GM21390 (cell line): Measurements from ENCODE around the gene ADARB1.

Experiments
- ATAC-seq: cut with Tn5 transposase; IDR thresholded peaks from one replicate; pipeline ENCODE4 v1.9.1; 2021; ENCODE audit not compliant: unreplicated experiment

Gene ADARB1

DNA sequence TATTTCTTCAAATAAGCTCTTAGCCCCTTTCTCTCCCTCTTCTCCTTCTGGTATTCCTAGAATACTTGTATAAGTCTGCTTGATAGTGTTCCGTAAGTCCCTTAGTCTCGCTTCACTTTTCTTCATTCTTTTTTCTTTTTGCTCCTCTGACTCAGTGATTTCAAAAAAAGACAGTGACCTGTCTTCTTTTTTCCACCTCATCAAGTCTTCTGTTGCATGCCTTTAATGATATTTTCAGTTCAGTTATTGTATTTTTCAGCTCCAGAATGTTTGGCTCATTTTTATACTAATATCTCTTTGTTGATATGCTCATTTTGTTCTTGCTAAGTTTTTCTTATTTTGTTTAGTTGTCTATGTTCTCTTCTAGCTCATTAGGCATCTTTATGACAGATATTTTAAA, 115.6 kb downstream of the ADARB1 start:
- no peak for ATAC-seq

DNA sequence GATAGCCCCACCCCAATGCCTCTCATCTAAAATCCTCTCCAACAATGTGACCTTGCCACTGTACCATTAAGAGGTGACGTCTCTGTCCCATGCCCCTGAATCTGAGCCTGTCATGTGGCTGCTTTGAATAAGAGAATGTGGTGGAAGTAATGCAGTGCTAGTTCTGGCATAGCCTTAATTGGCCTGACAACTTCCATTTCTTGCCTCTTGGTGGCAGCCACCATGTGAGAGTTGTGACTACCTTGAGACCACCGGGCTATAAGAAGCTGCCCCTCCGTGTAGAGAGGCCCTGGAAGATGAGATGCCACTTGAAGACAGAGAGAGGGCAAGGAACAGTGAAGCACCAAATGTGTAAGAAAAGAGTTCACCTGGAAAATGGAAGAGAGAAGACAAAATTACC, 118.0 kb downstream of the ADARB1 start:
- ATAC-seq = no peak

DNA sequence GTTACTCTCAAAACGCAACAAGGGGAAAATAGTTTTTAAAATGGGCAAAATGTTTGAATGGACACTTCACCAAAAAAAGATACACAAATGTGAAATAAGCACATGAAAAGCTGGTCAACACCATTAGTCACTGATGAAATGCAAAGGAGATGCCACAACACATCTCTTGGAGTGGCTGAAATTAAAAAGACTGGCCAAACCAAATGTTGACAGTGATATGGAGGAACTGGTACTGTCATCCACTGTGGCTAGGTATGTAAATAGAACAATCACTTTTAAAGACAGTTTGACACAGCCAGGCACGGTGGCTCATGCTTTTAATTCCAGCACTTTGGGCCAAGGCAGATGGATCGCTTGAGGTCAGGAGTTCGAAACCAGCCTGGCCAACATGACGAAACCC, 122.2 kb downstream of the ADARB1 start:
- ATAC-seq = no peak

DNA sequence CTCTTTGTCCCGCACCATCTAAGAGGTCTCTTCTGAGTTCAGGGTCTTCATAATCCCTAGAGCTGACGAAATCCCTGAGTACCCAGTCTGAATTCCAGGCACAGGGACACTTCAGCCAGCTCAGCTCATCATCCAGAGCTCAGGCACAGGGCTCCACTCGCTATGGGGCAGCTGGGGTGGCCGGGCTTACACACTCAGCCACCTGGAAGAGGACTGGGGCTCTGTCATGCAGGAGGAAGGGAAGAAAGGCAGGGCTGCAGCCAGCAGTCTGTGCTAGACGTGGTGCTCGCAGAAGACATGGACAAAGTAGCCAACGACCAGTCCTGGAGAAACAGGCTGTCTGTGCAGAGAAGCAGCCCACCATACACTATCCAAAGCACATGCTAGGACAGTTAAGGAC, 124.8 kb downstream of the ADARB1 start:
- no peak for ATAC-seq

DNA sequence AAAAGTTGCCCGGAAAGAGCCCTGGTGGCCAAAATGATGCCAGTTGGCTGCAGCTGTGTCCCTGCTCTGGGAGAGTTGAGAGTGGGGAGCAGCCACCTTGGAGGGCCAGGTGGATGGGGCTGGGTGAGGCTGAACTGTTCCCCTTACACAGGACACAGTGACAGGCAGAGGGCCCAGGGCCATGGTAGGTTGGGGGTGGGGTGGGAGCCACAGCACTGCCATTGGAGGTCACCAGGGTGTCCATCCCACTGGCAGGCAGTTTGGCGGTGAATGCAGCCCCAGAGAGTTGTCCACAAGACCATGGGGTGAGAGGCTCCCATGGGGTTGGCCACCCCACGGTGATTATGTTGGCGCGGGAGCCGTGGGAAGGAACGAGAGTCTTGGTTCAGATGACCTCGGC, 125.7 kb downstream of the ADARB1 start:
- no peak for ATAC-seq

DNA sequence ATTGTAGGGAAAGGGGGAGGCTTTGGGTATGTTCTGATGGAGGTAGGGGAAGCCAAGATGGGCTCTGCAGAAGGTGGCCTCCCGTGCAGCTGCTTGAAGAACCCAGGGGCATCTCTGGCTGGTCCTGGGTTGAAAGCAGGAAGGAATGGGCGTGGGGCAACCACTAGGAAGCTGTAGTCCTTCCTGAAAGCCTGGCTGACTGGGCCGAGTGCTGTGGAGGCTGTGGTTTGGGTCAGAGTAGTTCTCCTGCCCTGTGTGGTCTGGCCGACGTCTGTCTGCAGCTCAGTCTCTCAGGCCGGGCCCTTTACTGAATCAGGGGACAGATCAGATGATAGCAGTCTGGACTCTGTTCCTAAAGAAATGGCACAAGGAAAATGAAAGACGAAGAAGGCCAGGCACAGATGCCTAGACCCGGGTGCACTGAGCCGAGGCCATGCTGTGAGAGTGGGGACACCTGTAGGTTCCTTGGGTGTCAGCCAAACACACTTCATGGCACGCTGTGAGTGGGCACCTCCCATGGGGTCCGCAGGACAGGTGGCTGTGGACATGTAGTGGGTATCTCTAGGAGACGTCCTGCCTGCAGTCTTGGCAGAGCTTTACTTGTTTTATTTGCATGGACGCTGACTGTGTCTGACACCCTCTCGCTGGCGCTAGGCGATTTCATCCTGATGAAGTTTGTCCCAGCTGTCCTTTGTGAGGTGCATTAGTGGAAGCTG, 126.4 kb downstream of the ADARB1 start:
- no peak for ATAC-seq

DNA sequence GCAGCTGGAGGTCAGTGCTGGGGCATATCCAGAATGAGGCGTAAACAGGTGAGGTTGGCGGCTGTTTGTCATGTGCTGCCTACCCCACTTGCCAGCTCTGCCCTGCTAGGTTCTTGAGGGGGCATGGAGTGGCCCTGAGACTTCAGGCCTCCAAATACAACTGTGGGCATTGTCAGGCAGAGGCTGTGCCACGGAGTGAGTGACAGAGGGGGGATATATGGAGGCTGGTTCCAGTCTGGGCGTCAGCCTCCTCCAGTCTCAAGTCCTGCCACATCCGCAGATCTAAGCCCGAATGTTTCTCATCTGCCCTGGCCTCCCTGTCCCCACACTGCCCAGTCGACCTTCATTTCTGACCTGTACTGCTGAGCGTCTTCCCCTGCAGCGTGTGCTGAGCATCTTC, 128.0 kb downstream of the ADARB1 start:
- ATAC-seq = no peak

DNA sequence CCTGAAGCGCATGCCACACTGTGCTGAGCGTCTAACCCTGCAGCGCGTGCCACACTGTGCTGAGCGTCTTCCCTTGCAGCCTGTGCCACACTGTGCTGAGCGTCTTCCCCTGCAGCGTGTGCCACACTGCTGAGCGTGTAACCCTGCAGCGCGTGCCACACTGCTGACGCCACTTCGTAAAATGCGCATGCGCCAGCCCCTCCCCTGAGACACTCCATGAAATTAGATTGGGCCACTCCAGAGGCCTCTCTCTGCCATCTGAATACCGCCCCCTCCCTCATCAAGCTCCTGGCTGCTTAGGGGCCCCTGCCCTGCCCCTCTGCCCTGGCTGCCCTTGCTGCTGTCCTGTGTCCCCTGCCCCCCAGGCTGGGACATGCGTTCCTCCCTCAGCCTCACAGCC, 128.5 kb downstream of the ADARB1 start:
- no peak for ATAC-seq

DNA sequence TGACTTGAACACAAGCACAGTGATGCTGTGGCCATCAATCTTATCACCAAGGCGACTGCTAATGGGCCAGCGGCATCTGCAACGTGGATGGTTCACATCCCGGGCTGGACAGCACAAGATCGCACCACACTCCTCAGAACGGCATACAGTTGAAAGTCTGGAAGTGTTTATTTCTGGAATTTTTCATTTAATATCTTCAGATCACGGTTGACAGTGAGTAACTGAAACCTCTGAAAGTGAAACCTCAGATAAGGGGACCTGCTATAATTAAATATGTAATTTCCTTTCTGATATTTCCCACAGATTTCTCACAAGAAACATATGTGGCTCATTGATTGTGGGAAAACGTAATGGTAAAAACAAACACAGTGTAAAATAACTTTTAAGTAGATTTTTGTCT, 129.6 kb downstream of the ADARB1 start:
- no peak for ATAC-seq

DNA sequence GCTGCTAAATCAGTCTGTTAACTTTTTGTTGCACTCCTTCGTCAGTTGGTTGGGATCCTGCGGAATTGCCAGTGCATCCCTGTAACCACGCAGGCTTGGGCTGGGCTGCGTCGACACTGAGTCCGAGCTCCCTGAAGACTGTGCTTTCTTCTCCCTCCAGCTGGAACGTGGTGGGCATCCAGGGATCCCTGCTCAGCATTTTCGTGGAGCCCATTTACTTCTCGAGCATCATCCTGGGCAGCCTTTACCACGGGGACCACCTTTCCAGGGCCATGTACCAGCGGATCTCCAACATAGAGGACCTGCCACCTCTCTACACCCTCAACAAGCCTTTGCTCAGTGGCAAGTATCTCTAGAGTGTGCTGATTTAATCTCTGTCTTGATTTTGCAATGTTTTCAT, 130.0 kb downstream of the ADARB1 start:
- ATAC-seq = no peak

DNA sequence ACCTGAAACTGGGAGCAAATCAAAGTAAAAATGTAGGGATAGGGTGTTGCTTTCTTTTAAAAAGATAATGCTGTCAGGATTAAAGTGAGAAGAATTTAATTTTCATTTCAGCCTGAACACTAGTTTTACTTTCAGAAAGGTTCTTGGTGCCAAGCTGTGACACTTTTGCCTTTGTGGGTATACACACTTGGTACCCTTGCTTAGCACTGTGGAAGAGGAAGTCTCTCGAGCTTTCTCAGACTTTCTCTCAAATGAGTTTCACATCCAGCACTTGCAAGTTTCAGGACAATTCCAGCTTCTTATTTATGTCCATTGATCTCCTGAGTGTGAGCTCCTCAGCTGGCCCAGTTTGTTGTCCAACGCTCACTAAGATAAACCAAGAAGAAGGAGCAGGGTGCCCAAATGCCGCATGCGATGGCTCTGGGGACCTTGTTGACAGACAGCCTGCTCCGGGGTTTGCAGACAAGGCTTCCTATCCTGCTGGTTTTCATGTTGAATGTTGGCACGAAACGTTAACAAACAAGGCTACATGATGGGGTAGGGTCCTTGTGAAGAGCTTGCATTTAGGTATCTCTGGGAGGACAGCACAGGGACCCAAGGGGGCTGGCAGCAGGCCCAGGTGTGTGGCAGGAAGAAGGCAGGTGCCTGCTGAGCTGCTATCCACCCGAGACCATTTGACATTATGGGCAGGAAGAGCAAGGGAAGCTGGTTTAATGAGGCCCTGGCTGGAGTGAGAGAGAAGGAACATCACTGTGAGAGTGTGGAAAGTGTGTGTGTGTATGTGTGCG, 133.7 kb downstream of the ADARB1 start:
- ATAC-seq = no peak

DNA sequence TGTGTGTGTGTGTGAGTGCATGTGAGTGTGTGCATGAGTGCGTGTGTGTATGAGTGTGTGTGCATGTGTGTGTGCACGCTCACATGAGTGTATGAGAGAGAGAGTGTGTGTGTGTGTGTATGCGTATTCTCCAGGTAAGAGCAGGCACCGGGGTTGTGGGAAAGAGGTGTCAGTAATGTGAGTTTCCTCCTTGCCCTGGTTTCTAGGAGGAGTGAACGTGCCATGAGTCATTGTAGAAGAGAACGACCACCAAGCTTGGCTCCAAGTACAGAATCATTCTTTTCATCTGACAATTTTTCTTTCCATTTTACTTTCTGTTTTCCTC, 134.2 kb downstream of the ADARB1 start:
- no peak for ATAC-seq

DNA sequence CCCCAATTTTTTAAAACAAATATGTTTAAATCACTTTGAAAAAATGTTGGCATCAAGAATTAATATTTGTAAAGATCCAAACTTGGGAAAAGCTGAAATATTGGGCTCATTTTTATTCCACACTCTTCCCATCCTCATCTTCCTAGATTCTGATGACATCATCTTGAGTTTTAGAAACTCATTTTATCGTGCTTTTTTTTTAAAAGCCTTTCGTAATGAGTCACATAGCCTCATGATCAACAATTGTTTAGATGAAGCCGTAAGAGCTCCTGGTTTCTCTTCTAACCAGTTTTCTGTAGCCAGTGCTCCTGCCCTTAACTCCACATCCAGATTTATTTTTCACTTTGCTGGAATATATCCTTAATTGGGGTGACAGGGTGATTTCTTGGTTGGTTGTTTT, 134.7 kb downstream of the ADARB1 start:
- ATAC-seq = no peak

DNA sequence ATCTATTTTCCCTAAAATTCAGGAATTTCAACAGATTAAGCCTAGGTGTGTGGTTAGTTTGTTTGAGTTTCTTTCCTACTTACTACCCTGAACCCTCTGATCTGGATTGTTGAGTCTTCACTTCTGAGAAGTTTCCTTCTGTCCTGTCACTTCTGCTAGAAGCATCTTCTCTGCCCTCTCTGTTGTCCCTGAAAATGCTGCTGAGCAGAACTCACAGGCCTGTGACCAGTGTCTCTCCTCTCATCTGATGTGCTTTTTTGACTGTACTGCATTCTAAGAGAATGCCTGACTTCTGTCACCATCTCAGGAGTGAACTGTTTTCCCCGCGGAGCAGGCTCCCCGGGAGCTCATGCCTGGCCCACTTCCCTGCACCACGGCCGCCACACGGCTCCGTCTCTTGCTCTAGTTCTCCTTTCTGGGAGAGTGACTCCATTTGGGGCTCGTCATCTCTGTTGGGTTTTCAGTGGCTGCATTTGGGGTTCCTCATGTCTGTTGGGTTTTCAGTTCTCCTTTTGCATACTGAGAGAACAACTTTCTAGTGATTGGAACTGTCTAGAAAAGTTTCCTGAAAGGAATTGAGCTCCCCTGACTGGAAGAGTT, 135.4 kb downstream of the ADARB1 start:
- no peak for ATAC-seq

DNA sequence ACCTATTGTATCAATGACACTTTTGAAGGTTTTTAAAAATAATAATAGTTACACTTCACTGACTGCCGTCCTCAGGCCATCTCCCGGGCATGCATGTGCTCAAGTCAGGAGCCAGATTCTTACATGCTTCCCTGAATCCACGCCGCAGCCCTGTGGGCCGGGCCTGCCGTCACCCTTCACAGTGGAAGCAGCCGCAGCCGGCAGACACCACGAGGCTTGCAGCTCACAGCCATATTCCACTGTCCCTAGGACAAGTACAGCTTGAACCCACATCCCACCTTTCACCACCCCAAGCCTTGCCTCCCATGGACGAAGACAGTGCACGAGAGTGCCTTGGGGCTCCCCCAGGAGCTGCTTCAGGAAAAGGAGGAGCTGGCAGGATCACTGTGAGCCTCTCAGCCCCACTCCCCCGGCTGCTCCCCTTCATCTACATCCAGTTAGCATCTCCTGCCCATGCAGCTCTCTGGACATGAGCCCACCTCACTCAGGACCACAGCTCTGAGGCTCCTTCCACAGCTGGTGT, 136.1 kb downstream of the ADARB1 start:
- ATAC-seq = no peak

DNA sequence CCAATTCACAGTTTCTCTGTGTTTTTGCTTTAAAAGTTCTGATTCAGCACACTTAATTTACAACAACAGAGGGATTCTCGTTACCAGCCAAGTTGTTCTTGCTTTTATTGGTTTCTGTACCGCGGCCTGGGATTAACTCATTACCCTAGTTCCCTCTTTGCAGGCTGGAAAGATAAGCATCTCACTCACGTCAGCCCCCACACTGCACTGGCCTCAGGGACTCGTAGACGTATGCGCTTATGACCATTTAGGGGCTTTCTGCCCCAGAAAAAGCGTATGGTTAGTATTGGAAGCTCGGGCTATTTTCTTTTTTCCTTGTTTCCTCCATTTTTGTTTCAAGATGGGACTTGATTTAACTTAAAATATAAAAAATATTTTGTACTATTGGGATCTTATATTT, 137.3 kb downstream of the ADARB1 start:
- ATAC-seq = no peak

DNA sequence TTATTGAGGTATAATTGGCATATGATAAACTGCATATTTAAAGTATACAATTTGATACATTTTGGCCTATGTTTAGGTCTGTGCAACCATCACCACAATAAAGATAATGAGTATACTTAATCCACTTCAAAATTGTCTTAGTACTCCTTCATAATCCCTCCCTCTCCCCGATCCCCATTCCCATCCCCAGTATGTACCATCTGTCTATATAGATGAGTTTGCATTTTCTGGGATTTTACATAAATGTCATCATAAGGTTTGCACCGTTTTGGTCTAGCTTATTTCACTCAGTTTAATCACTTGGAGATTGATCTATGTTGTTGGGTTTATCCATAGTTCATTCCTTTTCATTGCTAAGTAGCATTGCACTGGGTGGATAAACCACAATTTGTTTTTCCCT, 139.0 kb downstream of the ADARB1 start:
- ATAC-seq = no peak

DNA sequence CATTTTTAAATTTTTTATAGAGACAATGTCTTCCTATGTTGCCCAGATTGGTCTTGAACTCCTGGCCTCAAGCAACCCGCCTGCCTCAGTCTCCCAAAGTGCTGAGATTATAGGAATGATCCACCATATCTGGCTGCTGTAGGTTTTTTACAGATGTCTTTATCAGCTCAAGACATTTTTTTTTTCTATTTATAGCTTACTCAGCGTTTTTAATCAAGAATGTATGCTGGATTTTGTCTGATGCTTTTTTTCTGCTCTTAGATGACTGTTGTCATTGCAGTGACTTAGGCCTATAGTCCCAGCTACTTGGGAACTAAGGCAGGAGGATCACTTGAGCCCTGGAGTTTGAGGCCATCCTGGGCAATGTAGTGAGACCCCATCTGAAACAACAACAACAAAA, 140.8 kb downstream of the ADARB1 start:
- no peak for ATAC-seq

DNA sequence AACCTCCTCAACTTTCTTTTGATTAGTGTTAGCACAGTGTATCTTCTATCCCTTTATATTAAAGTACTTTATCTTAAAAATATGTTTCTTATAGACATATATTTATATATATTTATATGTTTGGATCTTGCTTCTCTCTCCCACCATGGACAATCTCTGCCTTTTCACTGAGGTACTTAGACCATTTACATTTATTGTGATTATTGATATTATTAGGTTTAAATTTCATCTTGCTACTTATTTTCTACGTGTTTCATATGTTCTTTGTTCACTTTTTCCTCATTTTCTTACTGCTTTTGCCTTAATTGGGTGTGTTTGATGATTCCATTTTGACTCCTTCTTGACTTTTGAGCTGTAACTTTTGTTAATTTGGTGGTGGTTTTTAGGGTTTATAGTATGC, 142.6 kb downstream of the ADARB1 start:
- no peak for ATAC-seq

DNA sequence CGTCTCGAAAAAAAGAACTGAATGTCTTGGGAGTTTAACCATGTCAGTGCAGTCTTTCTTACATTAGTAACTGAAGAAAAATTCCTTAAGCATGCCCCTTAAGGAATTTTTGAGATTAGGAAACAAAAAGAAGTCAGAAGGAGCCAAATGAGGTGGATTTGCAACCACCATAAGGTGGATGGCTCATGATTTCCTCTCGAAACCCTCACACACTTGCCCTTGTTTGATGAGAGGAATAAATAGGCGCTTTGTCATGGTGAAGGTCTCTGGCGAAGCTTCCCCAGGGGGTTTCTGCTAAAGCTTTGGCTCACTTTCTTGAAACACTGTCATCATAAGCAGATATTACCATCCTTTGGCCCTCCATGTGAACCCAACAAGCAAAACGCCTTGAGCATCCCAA, 145.1 kb downstream of the ADARB1 start:
- ATAC-seq = no peak

DNA sequence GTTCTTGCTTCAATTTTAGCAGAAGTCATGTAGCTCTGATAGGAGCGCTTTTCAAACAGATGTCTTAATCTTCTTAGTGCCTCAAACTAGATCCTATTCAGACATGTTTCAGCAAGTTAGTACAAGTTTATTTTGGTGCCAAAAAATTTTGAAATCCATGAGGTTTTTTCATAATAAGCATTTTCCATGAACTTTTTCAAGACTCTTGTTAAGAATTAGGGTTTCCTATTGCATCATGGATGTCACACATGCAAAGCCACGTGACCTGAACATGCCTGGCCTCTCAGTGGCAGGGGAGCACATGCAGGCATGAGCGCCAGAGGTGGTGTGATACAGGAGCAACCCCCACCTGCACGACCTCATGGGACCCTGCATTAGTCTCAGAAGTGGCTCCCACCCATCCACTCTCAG, 145.7 kb downstream of the ADARB1 start:
- no peak for ATAC-seq
